GM21515 (cell line): ENCODE data around the gene RPL7A.
"Not testable (repeated sequence)": the region's sequence is repeated elsewhere in the genome, so short reads cannot be mapped to it uniquely, and the experiment has no call there.

Experiments used
- ATAC-seq: cut with Tn5 transposase; IDR thresholded peaks from one replicate; pipeline ENCODE4 v1.9.1; 2021; ENCODE audit not compliant: unreplicated experiment

Gene RPL7A

DNA sequence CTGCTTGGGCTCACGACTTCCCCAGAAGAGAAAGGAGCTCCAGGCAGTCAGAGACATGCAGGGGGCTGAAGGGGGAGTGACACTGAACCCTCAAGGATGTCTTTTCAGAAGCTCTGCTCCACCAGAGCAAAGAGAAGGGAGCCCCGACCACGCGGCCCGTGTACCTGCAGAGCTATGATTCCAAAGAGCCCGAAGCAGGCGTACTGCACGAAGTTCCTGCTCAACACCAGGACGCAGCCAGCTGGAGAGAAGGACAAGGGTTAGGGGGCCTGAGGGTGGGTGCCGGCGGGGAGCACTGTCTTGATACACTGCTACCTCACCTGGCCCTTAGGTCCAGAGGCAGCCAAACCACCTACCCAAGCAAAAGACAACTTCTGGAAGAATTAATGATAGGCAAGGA is 18.4 kb downstream of the RPL7A start:
- ATAC-seq = no peak

DNA sequence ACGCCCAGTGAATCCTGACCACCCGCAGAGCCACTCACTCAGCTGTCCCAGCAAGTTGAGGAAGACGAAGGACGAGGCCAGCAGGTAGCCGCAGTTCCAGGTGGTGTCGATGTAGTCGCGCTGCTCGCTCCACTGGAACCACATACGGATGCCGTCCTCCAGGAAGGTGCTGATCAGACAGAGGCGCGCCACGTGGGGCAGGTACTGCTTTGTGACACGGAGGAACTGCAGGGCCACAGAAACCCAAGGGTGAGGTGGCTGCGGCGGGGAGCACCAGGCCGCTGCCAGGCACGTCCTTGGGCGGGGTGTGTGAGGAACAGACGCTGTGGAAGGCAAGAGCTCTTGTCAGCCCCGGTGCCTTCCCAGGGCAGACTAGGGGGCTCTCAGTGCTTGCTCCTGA is 19.2 kb downstream of the RPL7A start:
- no peak for ATAC-seq

DNA sequence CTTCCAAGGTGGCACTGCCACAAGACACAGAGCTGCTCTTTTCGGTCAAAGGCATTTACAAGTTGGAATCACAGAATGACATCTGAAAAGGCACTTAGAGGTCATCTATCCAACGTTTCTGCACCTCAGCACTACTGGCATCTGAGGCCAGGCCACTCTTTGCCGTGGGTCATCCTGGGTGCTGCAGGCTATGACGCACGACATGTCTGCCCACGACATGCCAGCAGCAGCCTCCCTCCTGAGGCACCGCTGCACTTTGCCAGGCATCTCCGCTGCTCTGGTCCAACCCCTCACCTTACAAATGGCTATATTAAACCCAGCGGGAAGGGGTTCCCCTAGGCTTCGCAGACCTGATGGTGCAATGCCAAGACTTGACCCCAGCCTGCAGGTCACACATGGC is 19.8 kb downstream of the RPL7A start:
- ATAC-seq = no peak

DNA sequence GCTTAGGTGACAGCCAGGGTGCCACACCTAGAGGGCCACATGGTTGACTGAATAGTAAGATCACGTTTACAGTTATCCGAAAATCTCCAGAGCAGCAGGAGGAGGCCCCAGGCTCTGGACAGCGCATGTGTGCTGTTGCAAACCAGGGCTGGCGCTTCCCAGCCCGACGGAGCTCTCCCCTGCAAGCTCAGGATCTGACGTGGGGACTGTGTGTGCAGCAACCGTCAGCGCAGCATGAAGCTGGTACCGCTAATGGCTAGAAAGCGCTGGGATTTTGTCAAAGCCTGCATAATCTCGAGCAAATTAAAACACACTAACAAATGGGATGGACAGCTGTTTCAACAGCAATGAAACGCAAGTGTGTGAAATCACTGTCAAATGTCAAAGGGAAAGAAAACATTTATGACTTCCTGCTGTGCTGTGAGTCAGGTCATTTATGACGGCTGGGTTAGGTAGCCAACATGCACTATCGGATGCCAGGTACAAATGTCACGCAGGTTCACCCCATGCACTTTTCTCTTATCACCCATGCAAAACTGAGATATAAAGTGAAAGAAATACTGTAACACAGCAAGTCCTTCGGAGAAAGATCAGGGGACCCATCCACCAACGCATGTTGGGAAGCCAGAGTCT is 20.3 kb downstream of the RPL7A start:
- ATAC-seq = no peak

DNA sequence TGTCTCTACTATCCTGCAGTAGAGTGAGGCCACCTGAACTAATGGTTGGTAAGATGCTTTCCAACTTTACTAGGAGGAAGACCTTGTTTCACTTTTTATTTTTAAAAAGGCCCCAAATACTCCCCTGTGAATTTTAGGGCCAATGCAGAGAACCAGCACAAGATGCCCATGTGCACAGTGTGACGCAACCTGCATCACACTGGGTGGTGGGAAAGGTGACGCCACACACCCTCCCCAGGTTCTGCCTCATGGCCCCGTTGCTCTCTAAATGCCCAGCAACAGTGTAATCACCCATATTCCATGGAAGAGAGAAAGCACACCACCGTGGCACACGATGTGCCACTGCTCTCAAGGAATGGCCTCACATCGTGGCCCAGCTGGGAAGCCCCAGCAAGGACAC is 21.4 kb downstream of the RPL7A start:
- ATAC-seq = no peak

DNA sequence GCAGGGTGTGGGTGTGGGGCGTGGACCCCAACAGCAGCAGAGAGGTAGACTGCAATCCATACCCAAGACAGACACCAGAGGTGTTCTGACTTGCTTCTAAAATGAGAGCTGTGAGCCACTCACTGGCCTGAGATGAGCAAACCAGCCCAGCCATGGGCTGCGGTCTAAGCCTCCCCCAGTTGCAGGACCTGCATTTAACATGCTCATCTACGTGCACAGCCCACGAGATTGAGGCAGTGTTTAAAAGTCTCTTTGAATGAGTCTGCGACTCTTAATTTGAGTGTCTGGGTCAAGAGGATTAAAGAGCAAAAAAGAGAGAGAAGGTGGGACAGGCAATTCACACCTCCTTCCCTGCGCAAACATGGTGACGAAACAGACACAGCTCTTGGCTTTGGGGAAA is 21.9 kb downstream of the RPL7A start:
- no peak for ATAC-seq

DNA sequence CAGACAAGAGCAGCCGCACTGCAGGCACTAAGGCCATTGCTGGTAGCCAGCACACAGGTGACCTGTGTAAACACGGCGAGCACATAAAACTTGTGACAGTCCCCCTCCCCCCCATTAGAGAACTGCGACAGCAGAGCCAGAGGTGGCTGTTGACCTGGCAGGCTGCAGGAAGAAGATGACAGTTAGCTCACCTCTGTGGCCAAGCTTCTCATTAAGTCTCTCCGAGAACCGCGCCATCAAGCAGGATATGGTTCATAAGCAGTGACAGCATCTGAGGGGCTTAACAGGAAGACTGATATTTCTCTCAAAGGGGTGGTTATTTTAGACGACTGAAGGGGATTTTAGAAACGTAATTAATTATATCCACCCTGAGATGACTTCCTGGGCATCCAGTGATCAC is 22.7 kb downstream of the RPL7A start:
- ATAC-seq = no peak

DNA sequence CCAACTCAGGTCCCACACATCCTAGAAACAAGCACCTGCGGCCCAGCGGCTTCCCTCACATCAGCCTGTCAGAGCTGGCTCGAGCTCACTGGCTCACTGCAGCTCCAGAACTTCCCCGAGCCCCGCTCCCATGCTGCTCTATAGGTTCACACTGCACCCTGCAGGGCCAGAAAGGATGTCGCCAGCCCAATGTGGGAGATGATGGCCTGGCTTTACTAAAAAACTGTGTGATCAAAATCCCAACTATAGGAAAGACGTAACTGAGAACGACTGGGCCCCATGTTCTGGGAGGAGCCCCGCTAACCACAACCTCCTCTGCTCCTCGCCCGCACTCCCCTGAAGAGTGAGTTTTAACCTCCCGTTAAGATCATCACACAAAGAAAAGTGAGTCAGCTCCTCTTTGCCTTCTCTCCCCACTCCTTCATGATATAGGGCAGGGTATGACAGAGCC is 23.3 kb downstream of the RPL7A start:
- ATAC-seq = no peak

DNA sequence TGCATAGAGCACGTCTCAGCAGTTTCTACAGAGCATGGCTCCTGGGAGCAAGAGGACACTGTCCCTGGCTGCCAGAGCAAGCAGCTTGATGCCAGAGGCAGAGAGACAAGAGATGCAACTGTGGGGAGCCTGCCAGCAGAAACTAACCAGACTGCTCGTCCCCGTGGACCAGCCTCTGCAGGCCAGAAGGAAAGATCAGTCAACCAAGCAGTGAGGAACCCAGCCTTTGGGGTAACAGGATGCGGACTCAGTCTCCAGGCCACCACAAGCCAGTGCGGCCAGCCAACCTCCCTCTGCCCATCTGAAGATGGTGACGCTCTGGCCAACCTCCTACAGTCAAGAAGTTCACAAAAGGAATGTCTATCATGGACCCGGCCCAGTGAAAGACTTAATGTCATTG is 24.1 kb downstream of the RPL7A start:
- ATAC-seq = no peak

DNA sequence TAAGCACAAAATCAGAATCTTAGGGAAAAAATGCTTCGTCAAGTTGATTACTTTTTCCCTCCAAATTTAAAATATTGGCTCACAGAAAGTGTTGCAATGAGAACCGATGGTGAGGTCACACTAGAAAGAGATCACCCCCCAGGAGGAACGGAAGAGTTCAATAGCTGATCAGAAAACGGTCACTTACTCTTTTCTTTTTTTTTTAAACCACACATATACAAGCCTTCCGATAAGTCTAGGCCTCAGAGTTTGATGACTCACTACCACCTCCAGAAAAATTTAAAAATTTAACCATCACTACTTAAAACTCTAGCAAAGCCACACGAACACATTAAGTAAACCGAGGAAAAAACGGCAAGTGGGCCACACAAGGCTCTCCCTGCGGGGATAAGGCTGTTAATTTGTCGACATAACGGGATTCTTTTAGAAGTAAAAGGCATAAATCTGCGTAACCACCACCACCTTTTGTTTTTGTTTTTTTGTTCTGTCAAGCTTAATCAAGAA is 26.6 kb downstream of the RPL7A start:
- no peak for ATAC-seq

DNA sequence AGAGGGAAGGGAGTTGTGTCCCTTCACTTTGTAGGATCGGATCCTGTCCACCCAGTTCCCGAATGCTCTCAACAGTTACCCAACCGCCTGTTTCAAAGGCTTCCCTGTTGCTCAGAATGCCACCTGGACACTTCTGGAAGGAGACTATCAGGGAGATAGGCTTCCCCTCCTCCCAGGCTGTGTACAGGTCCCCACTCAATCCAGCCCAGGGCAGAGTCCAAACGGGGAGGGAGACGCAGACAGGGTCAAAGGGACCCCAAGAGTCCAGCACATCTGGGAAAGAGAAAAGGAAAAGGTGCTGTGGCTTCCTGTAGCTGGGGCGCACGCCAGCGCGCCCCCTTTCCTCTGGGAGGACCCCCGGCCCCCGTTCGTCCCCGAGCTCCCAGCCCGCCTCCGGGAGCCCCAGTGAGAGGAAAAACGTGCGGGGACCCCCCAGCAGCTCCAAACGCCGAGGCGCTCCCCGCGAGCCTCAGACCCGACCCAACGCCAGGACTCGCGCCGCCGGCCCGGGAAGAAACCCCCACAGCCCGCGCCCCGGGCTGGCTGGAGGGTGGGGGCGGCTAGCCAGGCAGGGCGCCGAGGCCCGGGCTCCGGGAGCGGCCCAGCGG is 27.2 kb downstream of the RPL7A start:
- ATAC-seq = peak; percentile 12

DNA sequence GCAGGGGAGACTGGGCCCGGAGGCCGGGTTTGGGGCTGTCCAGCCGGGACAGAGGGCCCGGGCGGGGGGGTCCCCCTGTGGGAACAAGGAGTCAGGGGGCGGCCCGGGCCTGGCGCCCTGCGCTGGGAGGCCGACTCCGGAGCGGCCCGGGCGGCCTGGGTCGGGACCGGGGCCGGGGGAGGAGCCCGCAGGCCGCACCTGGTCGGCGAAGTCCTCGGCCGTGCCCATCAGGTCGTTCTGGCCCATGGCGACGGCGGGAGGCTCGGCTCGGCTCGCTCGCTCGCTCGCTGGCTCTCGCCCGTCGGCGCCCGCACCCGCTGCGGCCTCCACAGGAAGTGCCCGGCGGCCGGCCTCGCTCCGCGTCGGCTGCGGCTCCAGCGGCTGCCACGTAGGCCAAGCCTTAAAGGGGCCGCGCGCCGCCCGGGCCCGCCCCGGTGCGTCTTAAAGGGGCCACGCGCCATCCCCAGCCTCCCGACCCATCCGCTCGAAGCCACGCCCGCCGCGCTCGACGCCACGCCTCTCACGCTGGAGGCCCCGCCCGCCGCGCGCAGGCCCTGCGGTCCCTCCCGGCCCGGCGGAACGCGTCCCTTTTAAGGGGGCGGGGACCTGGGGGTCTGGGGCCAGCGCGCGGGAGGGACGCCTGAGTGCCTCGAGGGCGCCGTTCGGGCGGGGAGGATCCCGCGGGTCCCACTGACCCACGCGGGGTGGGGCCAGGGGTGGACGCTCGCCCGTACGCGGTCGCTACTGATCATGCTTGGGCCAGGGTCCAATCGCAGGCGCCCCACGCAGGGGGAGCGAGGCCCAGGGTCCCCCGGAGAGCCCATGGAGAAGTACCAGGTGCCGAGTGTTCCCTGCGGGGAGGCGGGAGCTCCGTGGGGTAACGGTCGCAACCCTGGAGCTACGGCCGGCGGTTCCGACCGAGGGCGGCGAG is 28.0 kb downstream of the RPL7A start, which contains the start of the genes STKLD1 and SURF4:
TSS of gene STKLD1 (plus strand) at position 643 of the 931 bp plus-strand sequence. CDS start at position 751, 108 bp downstream.
TSS of gene SURF4 (minus strand) at position 337 of the 931 bp plus-strand sequence. CDS start at position 246, 91 bp downstream.
- peak; percentile 88 for ATAC-seq

DNA sequence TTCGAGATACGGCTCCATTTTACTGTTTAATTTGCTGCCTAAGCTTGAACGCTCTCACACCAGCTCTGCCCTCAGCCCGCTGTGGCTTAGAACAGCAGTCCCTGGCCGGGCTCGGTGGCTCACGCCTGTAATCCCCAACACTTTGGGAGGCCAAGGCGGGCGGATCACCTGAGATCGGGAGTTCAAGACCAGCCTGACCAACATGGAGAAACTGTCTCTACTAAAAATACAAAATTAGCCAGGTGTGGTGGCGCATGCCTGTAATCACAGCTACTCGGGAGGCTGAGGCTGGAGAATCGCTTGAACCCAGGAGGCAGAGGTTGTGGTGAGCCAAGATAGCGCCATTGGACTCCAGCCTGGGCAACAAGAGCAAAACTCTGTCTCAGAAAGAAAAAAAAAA is 29.3 kb downstream of the RPL7A start:
- ATAC-seq = not testable (repeated sequence)

DNA sequence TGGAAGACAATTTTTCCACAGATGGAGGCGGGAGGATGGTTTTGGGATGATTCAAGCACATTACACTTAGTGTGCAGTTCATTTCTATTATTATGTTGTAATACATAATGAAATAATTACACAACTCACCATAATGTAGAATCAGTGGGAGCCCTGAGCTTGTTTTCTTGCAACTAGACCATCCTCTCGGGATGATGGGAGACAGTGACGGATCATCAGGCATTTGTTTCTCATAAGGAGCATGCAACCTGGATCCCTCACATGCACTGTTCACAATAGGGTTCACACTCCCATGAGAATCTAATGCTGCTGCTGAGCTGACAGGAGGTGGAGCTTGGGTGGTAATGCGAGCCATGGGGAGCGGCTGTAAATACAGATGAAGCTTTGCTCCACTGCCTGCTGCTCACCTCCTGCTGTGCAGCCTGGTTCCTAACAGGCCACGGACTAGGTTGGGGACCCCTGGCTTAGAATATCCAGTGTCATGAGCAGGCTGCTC is 29.8 kb downstream of the RPL7A start:
- ATAC-seq = no peak

DNA sequence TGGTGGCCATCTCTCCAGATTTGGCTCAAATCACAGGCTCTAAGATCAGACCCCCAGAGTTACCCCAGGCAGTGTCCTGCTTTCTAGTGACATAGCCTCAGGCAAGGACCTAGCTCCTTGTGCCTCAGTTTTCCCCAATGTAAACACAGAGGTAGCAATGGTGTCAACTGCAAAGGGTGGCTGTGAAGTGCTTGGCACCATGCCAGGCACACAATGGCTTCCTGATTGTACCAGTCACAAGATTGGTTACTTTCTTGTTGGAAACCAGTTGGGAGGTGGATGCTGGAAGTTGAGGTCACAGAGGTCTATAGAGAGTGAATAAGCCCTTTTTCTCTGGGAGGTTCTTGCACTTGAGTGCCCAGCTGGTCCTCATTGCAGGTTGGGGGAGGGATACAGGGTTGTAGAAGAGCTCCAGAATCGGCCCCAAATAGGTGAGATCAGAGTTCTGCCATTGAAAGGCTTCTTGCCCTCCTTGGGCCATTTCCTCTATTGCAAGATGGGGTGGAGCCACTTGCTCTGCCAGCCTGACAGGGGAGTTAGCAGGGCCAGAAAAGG is 30.5 kb downstream of the RPL7A start:
- ATAC-seq = no peak

DNA sequence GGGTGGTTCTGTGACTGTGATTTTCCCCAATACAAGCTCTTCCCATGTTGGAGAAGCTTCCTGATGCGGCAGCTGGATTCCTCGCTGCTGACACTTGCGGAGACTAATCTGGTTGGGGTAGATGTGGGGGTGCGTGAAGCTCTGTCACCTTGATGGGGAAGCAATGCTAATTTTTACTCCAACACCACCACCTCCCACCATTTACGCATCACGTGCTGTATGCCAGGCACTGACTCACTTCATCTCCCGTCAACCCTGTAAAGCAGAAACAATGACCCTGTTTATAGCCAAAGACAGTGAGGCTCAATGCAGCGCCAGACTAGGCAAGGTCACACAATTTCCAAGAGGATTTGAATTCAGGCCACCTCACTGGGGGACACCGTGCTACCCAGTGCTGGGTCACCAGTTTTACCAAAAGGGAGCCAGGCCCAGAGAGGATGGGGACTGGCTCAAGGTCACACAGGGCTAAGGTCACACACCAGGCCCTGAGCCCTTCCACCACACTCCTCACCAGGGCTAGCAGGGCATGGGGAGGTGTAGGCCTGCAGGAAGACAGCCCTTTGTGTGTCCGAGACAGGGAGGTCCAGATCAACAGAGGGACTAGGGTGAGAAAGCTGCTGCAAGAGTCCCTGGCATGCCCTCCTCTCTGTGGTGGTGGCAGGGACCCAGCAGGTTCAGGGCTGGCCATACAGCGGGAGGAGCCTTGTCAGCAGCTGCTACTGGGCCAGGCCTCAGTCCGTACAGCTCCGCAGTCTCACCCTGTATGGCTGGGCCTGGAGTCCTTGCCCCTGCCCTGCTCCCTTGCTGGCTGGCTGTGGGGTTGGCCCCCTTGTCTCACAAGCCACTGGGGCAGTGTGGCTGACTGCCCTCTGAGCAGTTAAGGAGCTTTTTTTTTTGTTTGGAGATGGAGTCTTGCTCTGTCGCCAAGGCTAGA is 31.4 kb downstream of the RPL7A start:
- ATAC-seq = no peak

DNA sequence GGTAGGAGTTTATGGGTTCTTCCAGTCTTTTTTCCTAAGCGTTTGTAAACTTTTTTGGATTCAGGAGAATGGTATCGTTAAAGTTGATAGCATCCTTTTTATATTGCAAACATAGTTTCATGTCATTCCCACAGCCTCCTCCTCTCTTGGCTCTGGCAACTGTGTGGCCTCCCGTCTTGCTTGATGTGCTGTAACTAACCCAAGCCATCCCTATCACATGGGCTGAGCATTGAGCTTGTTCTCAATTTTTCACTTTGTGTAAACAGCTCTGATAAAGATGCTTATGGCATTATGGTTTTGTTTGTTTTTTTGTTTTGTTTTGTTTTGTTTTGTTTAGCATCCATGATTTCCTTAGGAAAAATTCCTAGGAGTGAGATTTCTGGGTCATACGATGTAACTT is 32.7 kb downstream of the RPL7A start:
- no peak for ATAC-seq

DNA sequence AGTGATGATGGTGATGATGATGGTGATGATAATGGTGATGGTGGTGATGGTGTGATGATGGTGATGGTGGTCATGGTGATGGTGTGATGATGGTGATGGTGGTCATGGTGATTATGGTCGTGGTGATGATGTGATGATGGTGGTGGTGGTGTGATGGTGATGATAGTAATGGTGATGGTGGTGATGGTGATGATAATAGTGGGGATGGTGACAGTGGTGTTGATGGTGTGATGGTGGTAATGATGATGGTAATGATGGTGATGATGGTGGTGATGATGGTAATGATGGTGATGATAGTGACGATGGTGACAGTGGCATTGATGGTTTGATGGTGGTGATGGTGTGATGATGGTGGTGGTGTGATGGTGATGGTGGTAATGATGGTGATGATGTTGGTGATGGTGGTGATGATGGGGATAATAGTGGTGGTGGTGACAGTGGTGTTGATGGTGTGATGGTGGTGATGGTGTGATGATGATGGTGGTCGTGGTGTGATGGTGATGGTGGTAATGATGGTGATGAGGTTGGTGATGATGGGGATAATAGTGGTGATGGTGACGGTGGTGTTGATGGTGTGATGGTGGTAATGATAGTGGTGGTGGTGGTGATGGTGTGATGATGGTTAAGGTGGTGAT is 34.6 kb downstream of the RPL7A start:
- no peak for ATAC-seq

DNA sequence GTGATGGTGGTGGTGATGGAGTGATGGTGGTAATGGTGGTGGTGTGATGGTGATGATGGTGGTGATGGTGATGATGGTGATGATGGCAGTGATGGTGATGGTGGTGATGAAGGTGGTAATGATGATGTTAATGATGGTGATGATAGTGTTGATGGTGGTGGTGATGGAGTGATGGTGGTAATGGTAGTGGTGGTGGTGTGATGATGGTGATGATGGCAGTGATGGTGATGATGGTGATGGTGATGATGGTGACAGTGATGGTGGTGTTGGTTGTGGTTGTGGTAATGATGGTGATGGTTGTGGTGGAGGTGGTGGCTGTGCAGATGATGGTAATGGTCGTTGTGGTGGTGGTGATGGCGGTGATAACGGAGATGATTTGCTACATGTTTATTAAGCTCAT is 35.4 kb downstream of the RPL7A start:
- ATAC-seq = no peak
